SW480 (cell line): Measurements from ENCODE around the gene OCA2.

Experiments
- DNase-seq: peaks from one replicate; pipeline ENCODE4 v3.0.0-alpha.2; 2016; ENCODE audit warnings: low spot score

The OCA2 gene

GRCh38 chr15:27707257-27707656, 391.9 kb downstream of the OCA2 start:
- DNase-seq = no peak

GRCh38 chr15:27706300-27706699, 392.8 kb downstream of the OCA2 start:
- peak; percentile 46 for DNase-seq

GRCh38 chr15:27705056-27705455, 394.1 kb downstream of the OCA2 start:
- DNase-seq = no peak
